Calu3 (cell line): ENCODE data around the gene ACP7. TPM values are rescaled to one million over a fixed set of nuclear protein-coding genes. Genes with fewer than 3 reads are reported as not detected.

ENCODE experiments used
- BruUV-seq: library from RNA; stranded (reverse); fragments of 400-500 nt; replicated peaks from 2 replicates; lab custom pipeline; 2021; lab: Mats Ljungman, UMichigan
- CTCF ChIA-PET: fragments of 300-600 bp; sonication (Branson Sonifier 250); formaldehyde crosslinking; loops from one replicate; lab custom pipeline; 2022; ENCODE audit warnings: antibody characterized with exemption; lab: Charles Lee
- DNase-seq: peaks from one replicate; pipeline ENCODE4 v3.0.0; 2022
- H3K27ac Mint-ChIP-seq: one replicate; pipeline ENCODE4 v1.8.0; 2022; ENCODE audit warnings: mixed read lengths; ENCODE audit not compliant: unreplicated experiment
- H3K27me3 Mint-ChIP-seq: one replicate; pipeline ENCODE4 v1.8.0; 2022; ENCODE audit warnings: mixed read lengths; ENCODE audit not compliant: unreplicated experiment
- H3K36me3 Mint-ChIP-seq: one replicate; pipeline ENCODE4 v1.8.0; 2022; ENCODE audit warnings: mild to moderate bottlenecking, moderate library complexity, mixed read lengths; ENCODE audit not compliant: insufficient read depth, unreplicated experiment
- H3K4me1 Mint-ChIP-seq: one replicate; pipeline ENCODE4 v1.8.0; 2022; ENCODE audit warnings: mild to moderate bottlenecking, low read depth, mixed read lengths; ENCODE audit not compliant: unreplicated experiment
- H3K4me3 Mint-ChIP-seq: one replicate; pipeline ENCODE4 v1.8.0; 2022; ENCODE audit warnings: mild to moderate bottlenecking, low read depth, moderate library complexity, mixed read lengths; ENCODE audit not compliant: unreplicated experiment
- H3K9me3 Mint-ChIP-seq: one replicate; pipeline ENCODE4 v1.8.0; 2022; ENCODE audit warnings: low read depth, mixed read lengths; ENCODE audit not compliant: unreplicated experiment
- intact Hi-C: fragments of 100-400 bp; cut with micrococcal nuclease; formaldehyde crosslinking; loops from one replicate; pipeline ENCODE4 v1.10.0; 2022; ENCODE audit not compliant: unreplicated experiment
- total RNA-seq: library from RNA; stranded (reverse); gene quantifications from 2 replicates; pipeline ENCODE4 v1.2.3, GENCODE V29; 2022
- TF ChIP-seq, protein P1 (sequence below): fragments of 200-600 bp; IDR thresholded peaks from one replicate; pipeline ENCODE4 v1.8.0; 2022; ENCODE audit warnings: antibody characterized with exemption; ENCODE audit not compliant: unreplicated experiment

ACP7 gene
- total RNA-seq, 1 experiment from 2014 or later = 9.5 TPM

DNA sequence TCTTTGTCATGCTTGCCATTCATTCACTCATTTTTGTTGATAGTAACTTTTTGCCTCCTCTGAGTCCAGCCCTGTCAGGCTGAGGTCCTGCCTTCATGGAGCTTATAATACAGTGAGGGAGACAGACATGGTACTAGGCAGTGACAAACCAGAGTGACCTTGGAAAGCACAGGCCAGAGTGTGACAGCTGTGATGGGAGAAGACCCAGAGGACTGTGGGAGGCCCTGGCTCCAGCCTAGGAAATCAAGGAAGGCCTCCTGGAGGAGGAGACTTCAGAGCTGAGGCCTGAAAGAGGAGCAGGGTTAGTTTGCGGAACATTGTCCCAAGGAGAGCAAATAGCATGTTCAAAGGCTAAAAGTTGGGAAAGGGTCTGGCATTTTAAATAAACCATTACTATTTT, 61.9 kb downstream of the ACP7 start:
- no TSS peak for BruUV-seq
- no peak for DNase-seq

DNA sequence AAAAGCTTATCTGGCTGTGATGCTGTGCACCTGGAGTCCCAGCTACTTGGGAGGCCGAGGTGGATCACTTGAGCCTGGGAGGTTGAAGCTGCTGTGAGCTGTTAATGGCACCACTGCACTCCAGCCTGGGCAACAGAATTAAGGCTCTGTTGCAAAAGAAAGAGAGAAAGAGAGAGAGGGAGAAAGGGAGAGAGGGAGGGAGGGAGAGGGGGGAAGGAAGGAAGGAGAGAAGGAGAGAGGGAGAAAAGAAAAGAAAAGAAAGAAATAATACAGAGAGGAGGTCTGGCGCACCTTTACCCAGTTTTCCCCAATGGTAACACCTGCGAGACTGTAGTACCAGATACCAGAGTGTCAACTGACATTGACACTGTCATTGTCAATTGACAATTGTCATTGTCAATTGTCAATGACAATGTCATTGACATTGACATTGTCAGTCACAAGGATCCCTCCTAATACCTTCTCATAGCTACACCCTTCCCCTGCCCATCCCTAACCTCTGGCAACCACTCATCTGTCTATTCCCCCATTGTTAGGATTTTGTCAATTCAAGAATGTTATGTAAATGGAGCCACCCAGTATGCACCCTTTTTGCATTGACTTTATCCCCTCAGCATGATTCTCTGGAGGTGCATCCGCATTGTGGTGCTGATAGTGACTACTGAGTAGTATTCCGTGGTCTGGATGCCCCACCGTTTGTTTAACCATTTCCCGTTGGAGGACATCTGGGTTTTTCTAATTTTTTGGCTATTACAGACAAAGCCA, 62.7 kb downstream of the ACP7 start:
- H3K4me1 Mint-ChIP-seq = peaks cover 39% of the 10 kb centered on the region
- H3K9me3 Mint-ChIP-seq = peaks cover 2% of the 10 kb centered on the region
- no peak overlapping the region for H3K4me3 Mint-ChIP-seq
- no peak overlapping the region for H3K27ac Mint-ChIP-seq
- H3K27me3 Mint-ChIP-seq = no peaks in the 10 kb centered on the region
- TF ChIP-seq, protein P1, sequence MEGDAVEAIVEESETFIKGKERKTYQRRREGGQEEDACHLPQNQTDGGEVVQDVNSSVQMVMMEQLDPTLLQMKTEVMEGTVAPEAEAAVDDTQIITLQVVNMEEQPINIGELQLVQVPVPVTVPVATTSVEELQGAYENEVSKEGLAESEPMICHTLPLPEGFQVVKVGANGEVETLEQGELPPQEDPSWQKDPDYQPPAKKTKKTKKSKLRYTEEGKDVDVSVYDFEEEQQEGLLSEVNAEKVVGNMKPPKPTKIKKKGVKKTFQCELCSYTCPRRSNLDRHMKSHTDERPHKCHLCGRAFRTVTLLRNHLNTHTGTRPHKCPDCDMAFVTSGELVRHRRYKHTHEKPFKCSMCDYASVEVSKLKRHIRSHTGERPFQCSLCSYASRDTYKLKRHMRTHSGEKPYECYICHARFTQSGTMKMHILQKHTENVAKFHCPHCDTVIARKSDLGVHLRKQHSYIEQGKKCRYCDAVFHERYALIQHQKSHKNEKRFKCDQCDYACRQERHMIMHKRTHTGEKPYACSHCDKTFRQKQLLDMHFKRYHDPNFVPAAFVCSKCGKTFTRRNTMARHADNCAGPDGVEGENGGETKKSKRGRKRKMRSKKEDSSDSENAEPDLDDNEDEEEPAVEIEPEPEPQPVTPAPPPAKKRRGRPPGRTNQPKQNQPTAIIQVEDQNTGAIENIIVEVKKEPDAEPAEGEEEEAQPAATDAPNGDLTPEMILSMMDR = no peak
- peaks cover 10% of the 10 kb centered on the region for H3K36me3 Mint-ChIP-seq
- intact Hi-C loops = no loop called here
- CTCF ChIA-PET = interaction anchor here (0.6 to 1.2 kb wide), 4 partner anchors 14 to 89 kb away, joined by 3 to 5 read pairs (median 4); no protein-coding TSS in a partner anchor
- no peak for DNase-seq
- BruUV-seq = no TSS peak

More for the DNA sequence above, 61.9 kb downstream of the ACP7 start:
- peaks cover 42% of the 10 kb centered on the region for H3K4me1 Mint-ChIP-seq
- intact Hi-C loops = no loop called here
- H3K27me3 Mint-ChIP-seq = no peaks in the 10 kb centered on the region
- H3K4me3 Mint-ChIP-seq = no peak overlapping the region
- TF ChIP-seq, protein P1 = no peak
- CTCF ChIA-PET = interaction anchor here (0.6 to 1.2 kb wide), 4 partner anchors 11 to 246 kb away, joined by 3 to 8 read pairs (median 4); no protein-coding TSS in a partner anchor
- H3K9me3 Mint-ChIP-seq = peaks cover 2% of the 10 kb centered on the region
- H3K27ac Mint-ChIP-seq = no peak overlapping the region
- H3K36me3 Mint-ChIP-seq = peaks cover 8% of the 10 kb centered on the region

DNA sequence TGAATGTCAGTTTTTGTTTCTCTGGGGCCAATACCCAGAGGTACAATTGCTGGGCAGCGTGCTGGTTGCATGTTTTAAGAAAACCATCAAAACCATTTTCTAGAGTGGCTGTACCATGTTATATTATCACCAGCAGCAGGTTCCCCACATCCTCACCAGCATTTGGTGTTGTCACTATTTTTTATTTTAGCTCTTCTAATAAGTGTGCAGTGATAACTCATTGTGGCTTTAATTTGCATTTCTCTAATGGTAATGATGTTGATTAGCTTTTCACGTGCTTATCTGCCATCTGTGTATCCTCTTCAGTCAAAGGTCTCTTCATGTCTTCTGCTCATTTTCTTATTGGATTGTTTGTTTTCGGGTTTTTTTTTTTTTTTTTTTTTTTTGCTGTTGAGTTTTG, 63.3 kb downstream of the ACP7 start:
- TF ChIP-seq, protein P1 = no peak
- H3K4me1 Mint-ChIP-seq = peaks cover 39% of the 10 kb centered on the region
- CTCF ChIA-PET = interaction anchor here (0.7 kb wide), 2 partner anchors 15 to 65 kb away, joined by 4 to 5 read pairs; no protein-coding TSS in a partner anchor
- peaks cover 10% of the 10 kb centered on the region for H3K36me3 Mint-ChIP-seq
- no peak for DNase-seq
- H3K9me3 Mint-ChIP-seq = peaks cover 2% of the 10 kb centered on the region
- H3K27ac Mint-ChIP-seq = no peak overlapping the region
- intact Hi-C loops = no loop called here
- no TSS peak for BruUV-seq
- no peak overlapping the region for H3K4me3 Mint-ChIP-seq
- no peaks in the 10 kb centered on the region for H3K27me3 Mint-ChIP-seq

DNA sequence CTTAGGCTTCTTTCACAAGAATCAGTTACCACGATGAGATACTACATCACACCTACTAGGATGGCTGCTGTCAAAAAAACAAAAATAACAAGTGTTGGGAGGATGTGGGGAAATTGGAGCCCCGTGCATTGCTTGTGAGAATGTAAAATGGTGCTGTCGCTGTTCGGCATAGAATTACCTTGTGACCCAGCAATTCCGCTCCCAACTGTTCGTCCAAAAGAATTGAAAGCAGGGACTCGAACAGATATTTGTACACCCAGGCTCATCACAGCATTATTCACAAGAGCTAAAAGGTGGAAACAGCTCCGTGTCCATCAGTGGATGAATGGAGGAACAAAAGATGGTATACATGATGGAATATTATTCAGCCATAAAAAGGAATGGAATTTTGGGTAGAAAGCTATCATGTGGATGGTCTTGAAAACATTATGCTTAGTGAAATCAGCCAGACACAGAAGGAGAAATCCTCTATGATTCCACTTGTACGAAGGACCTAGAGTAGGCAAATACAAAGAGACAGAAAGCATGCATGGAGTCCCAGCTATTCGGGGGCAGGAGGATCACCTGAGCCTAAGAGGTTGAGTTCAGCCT, 64.9 kb downstream of the ACP7 start:
- Mint-ChIP-seq H3K9me3 (peaks cover 2% of the 10 kb centered on the region), H3K4me3 (no peak overlapping the region), H3K4me1 (peaks cover 31% of the 10 kb centered on the region), H3K27me3 (no peaks in the 10 kb centered on the region), H3K27ac (no peak overlapping the region), H3K36me3 (peaks cover 15% of the 10 kb centered on the region)
- CTCF ChIA-PET = interaction anchor here (1.4 kb wide), 1 partner anchor 16 kb away, joined by 3 read pairs; no protein-coding TSS in a partner anchor
- BruUV-seq = no TSS peak
- DNase-seq = no peak
- intact Hi-C loops = no loop called here
- TF ChIP-seq, protein P1 = no peak
